GM12878 (cell line): ENCODE results near the gene TMEM131L.

Source experiments
- EZH2 ChIP-seq: IDR thresholded peaks from 2 replicates; pipeline ENCODE4 v1.6.1; 2012; ENCODE audit warnings: low read depth, mild to moderate bottlenecking, control low read depth, inconsistent platforms, low read length, borderline replicate concordance; ENCODE audit not compliant: control insufficient read depth
- RFX5 ChIP-seq: IDR thresholded peaks from 2 replicates; pipeline ENCODE4 v1.6.1; 2011; ENCODE audit warnings: low read depth, low read length, improper control_type of control experiment
- YY1 ChIP-seq: IDR thresholded peaks from 2 replicates; pipeline ENCODE4 v1.6.1; 2011; ENCODE audit warnings: low read depth, mild to moderate bottlenecking, low read length
- TF ChIP-seq, protein P1 (sequence below), 3 experiments: IDR thresholded peaks in 2 of 3; conservative IDR thresholded peaks in 1 of 3; 2 replicates each; pipeline ENCODE4 v1.5.1; 2011; ENCODE audit warnings: low read depth in 3 of 3, low read length in 3 of 3, mild to moderate bottlenecking in 3 of 3, control low read depth in 2 of 3, moderate library complexity in 2 of 3, inconsistent platforms in 1 of 3, mixed read lengths in 1 of 3; ENCODE audit not compliant: control insufficient read depth in 2 of 3, insufficient read depth in 1 of 3; ENCODE audit errors: extremely low read depth in 1 of 3
- TF ChIP-seq, protein P2 (sequence below): IDR thresholded peaks from 2 replicates; pipeline ENCODE4 v1.6.1; 2012; ENCODE audit warnings: low read depth, low read length, improper control_type of control experiment

DNA sequence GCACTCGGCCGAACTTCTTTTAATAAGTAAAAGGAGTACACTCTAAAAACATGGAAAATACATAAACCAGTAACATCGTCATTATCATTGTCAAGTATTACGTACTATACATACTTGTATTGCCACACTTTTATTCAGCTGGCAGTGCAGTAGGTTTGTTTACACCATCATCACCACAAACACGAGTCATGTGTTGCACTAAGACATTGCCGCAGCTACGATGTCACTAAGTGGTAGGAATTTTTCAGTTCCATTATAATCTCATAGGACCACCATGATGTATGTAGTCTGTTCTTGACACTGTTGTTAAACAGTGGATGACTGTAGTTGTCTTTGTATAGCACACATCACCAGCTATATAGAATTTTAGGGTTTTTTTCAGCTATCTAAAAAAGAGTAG is 48.0 kb upstream of the TMEM131L start:
- TF ChIP-seq YY1 (no peak), EZH2 (no peak), RFX5 (no peak)
- TF ChIP-seq, protein P1, sequence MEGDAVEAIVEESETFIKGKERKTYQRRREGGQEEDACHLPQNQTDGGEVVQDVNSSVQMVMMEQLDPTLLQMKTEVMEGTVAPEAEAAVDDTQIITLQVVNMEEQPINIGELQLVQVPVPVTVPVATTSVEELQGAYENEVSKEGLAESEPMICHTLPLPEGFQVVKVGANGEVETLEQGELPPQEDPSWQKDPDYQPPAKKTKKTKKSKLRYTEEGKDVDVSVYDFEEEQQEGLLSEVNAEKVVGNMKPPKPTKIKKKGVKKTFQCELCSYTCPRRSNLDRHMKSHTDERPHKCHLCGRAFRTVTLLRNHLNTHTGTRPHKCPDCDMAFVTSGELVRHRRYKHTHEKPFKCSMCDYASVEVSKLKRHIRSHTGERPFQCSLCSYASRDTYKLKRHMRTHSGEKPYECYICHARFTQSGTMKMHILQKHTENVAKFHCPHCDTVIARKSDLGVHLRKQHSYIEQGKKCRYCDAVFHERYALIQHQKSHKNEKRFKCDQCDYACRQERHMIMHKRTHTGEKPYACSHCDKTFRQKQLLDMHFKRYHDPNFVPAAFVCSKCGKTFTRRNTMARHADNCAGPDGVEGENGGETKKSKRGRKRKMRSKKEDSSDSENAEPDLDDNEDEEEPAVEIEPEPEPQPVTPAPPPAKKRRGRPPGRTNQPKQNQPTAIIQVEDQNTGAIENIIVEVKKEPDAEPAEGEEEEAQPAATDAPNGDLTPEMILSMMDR (IDR thresholded peaks at IDR 0.05 in 2 of 3, conservative IDR thresholded peaks at IDR 0.05 in 1 of 3; ENCODE audit: control insufficient read depth in 2 of 3, extremely low read depth in 1 of 3, insufficient read depth in 1 of 3, low read depth in 3 of 3, low read length in 3 of 3), result no peak
- TF ChIP-seq, protein P2, sequence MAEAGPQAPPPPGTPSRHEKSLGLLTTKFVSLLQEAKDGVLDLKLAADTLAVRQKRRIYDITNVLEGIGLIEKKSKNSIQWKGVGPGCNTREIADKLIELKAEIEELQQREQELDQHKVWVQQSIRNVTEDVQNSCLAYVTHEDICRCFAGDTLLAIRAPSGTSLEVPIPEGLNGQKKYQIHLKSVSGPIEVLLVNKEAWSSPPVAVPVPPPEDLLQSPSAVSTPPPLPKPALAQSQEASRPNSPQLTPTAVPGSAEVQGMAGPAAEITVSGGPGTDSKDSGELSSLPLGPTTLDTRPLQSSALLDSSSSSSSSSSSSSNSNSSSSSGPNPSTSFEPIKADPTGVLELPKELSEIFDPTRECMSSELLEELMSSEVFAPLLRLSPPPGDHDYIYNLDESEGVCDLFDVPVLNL, result no peak
